VCaP (cell line): ENCODE results near the gene PIGR.

Experiments
- H3K27ac ChIP-seq: fragments of 450-650 bp; 2 replicates; pipeline ENCODE4 v1.5.1; 2017
- TF ChIP-seq, protein P1 (sequence below): fragments of 450-650 bp; conservative IDR thresholded peaks from 2 replicates; pipeline ENCODE4 v1.5.1; 2017; ENCODE audit warnings: mild to moderate bottlenecking, moderate library complexity

Gene PIGR

DNA sequence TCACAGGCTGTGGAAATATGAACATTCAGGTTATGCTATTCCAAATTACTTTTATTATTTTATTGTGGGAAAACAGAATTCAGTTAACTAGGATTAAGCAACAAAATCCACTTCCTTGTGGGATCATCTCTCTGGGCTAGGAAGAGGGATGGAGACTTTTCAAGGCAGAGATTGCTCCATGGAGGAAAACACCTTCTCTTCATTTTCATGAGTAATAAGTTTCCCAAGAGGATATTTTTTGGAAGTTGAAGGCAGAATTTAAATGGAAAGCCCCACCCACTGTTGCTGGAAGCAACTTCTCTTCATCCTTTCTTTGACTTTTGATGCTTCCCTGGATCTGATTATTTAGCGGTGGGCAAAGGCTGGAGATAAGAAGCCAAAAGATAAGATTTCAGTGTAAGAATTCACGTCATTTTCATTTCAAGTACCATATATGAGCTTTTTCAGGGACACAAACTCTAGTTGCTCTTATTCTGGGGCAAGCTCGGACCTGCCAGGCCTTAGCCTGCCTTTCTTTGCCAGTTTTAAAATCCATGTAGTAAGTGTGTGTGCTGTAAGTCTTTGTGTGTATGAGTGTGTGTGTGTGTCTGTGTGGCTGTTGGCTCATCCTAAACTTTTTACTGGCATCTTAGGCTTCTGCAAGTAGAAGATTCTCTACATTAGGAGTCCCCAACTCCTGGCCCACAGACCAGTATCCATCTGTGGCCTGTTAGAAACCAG is 60.8 kb downstream of the PIGR start:
- no peak overlapping the region for H3K27ac ChIP-seq
- TF ChIP-seq, protein P1, sequence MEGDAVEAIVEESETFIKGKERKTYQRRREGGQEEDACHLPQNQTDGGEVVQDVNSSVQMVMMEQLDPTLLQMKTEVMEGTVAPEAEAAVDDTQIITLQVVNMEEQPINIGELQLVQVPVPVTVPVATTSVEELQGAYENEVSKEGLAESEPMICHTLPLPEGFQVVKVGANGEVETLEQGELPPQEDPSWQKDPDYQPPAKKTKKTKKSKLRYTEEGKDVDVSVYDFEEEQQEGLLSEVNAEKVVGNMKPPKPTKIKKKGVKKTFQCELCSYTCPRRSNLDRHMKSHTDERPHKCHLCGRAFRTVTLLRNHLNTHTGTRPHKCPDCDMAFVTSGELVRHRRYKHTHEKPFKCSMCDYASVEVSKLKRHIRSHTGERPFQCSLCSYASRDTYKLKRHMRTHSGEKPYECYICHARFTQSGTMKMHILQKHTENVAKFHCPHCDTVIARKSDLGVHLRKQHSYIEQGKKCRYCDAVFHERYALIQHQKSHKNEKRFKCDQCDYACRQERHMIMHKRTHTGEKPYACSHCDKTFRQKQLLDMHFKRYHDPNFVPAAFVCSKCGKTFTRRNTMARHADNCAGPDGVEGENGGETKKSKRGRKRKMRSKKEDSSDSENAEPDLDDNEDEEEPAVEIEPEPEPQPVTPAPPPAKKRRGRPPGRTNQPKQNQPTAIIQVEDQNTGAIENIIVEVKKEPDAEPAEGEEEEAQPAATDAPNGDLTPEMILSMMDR, result no peak

DNA sequence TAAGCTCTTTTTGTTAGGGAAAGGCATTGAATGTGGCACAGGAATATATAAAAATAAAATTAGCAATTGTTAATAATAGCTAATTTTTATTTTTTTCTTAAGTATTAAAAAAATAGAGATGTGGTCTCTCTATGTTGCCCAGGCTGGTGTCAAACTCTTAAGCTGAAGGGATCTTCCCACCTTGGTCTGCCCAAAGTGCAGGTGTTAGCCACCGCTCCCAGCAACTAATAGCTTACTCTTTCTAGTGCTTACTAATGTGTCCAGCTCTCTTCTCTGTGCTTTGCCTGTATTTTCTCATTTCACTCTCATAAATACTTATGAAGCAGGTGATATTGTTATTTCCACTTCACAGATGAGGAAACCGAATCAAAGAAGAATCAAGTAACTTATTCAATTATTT is 62.4 kb downstream of the PIGR start:
- H3K27ac ChIP-seq, result no peak overlapping the region
- TF ChIP-seq, protein P1, result no peak

DNA sequence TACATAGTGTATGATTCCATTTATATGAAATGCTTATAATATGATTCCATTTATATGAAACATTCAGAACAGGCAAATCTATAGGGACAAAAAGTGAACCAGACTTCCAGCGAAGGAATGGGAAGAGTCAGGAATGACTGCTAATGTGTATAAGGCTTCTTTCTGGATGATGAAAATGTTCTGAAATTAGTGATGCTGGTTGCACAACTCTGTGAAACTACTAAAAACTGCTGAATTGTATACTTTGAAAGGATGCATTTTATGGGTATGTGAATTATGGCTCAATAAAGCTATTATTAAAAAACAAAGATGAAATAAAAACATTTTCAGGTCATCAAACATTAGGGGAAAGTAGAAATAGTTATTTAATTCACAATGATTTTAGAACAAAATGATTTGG is 63.1 kb downstream of the PIGR start:
- no peak overlapping the region for H3K27ac ChIP-seq
- TF ChIP-seq, protein P1, result no peak

DNA sequence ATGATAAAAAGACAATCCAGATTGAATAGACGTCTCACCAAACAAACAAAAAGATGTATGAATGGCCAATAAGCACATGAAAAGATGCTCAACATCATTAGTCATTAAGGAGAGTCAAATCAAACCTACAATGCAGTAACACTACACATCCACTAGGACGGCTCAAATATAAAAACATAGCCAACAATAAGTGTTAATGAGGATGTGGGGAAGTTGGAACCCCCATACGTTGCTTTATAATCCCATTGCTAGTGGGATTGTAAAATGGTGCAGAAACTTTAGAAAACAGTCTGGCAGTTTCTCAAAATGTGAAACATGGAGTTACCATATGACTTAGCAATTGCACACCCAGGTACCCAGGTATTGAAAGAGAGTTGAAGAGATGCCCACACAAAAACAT is 63.7 kb downstream of the PIGR start:
- H3K27ac ChIP-seq, result no peak overlapping the region
- TF ChIP-seq, protein P1, result no peak

DNA sequence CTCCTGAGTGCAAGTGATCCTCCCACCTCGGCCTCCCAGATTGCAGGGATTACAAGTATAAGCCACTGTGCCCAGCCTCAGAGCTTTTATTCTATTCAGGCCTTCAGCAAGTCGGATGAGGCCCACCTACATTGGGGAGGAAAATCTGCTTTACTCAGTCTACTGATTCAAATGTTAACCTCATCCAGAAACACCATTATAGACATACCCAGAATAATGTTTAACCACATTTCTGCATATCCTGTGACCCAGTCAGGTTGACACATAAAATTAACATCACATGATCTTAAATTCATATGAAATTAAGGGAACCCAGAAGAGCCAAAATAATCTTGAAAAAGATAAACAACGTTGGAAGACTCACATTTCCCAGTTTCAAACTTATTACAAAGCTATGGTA is 66.0 kb downstream of the PIGR start:
- H3K27ac ChIP-seq, result no peak overlapping the region
- TF ChIP-seq, protein P1, result no peak
